Stomach (tissue), 9 donors: Measurements from ENCODE around the gene CDRT4. TPM values are rescaled to one million over a fixed set of nuclear protein-coding genes. Genes with fewer than 3 reads are reported as not detected.
"Not testable (repeated sequence)": the region's sequence is repeated elsewhere in the genome, so short reads cannot be mapped to it uniquely, and the experiment has no call there.

Source experiments
- DNase-seq, 2 donors: peaks; one replicate each; pipeline versions ENCODE4 v3.0.0 to v3.0.0-alpha.2; 2013 to 2019
- H3K27ac ChIP-seq, 5 donors: fragments of 200-600 bp in 4 of 5; sonication (generic) in 4 of 5; one replicate each; pipeline ENCODE4 v1.5.1; 2013 to 2019; ENCODE audit warnings: mild to moderate bottlenecking in 1 of 5, moderate library complexity in 1 of 5
- H3K27me3 ChIP-seq, 3 donors: fragments of 200-600 bp; sonication (generic); one replicate each; pipeline ENCODE4 v1.5.1; 2017 to 2019; ENCODE audit warnings: mixed run types in 1 of 3
- H3K36me3 ChIP-seq, 4 donors: fragments of 200-600 bp; sonication (generic); 1 replicate in 3 of 4; 2 replicates in 1 of 4; pipeline ENCODE4 v1.5.1; 2016 to 2019
- H3K4me1 ChIP-seq, 4 donors: fragments of 200-600 bp; sonication (generic); one replicate each; pipeline ENCODE4 v1.5.1; 2016 to 2019
- H3K4me3 ChIP-seq, 4 donors: fragments of 200-600 bp; sonication (generic) in 3 of 4; one replicate each; pipeline ENCODE4 v1.5.1; 2016 to 2019; ENCODE audit warnings: mild to moderate bottlenecking in 1 of 4
- H3K9me3 ChIP-seq, 4 donors: fragments of 200-600 bp; sonication (generic); one replicate each; pipeline ENCODE4 v1.5.1; 2016 to 2019
- EP300 ChIP-seq: sonication (generic); formaldehyde crosslinking; IDR thresholded peaks from one replicate; pipeline ENCODE4 v1.6.1; 2017; ENCODE audit warnings: antibody characterized with exemption
- POLR2A ChIP-seq, 4 donors: fragments of 450-650 bp; IDR thresholded peaks; one replicate each; pipeline ENCODE4 v1.6.1; 2016; ENCODE audit warnings: antibody characterized with exemption in 4 of 4, control low read depth in 2 of 4, mild to moderate bottlenecking in 1 of 4, moderate library complexity in 1 of 4
- POLR2AphosphoS5 ChIP-seq, 3 donors: sonication (generic); formaldehyde crosslinking; IDR thresholded peaks; one replicate each; pipeline ENCODE4 v1.6.1; 2016; ENCODE audit warnings: antibody characterized with exemption in 3 of 3
- WGBS, 5 donors: extraction: QIAGEN DNeasy Blood & Tissue Kit in 3 of 5; methylation state at CpG; one replicate each; pipeline versions ENCODE4 v1.1.5 to v1.1.7; 2013 to 2018; 5-methylcytosine and 5-hydroxymethylcytosine counted together
- intact Hi-C: fragments of 100-400 bp; cut with DNase I; formaldehyde crosslinking; loops from one replicate; pipeline ENCODE4 v1.15.1; 2023; ENCODE audit warnings: low total_unique reads
- polyA plus RNA-seq, 3 donors: library from polyadenylated mRNA; stranded (reverse); fragments of 200-250 nt; gene quantifications; one replicate each; pipeline ENCODE4 v1.2.3, GENCODE V29; 2013
- total RNA-seq, 5 donors: library from RNA; depleted of rRNA; stranded (reverse); fragments of >200 nt; gene quantifications; one replicate each; pipeline versions ENCODE4 v1.1.0 to v1.2.3, GENCODE V29; 2014 to 2016
- TF ChIP-seq, protein P1 (sequence below), 7 experiments: fragments of 450-650 bp in 4 of 7; fragments of 200-600 bp in 3 of 7; sonication (generic) in 3 of 7; IDR thresholded peaks; one replicate each; pipeline ENCODE4 v1.5.1; 2016 to 2019; ENCODE audit warnings: antibody characterized with exemption in 7 of 7, control low read depth in 2 of 7, mild to moderate bottlenecking in 1 of 7
- donor health status: healthy with polysubstance abuse.
- donor health status: Bipolar disorder and iron deficiency.
- donor health status: healthy.

CDRT4 gene
- total and polyA plus RNA-seq, 8 donors = 1.5 to 12.8 (median 4.7) TPM; not detected in 2

DNA sequence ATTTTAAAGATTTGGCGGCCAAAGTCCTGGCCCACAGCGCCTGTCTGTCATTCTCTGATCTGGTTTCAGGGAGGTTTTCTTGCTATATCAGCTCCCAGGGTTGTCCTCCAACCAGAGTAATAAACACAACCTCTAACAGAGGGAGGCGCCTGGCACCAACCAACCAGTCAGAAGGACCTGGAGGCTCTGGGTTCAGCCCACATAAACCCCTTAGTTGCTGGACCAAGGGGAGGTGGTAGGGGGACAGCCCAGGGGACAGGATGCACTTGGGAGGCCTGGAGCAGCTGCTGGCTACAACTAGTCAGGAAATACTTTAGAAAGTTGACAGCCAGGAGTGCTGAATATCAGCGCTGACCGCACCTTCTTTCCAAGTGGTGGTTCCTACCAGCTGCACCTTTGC lies 41.7 kb upstream of the CDRT4 start:
- H3K4me3 ChIP-seq = no peak overlapping the region
- no peaks in the 10 kb centered on the region for H3K9me3 ChIP-seq
- H3K4me1 ChIP-seq = peaks cover 0 to 24% (median 15%) of the 10 kb centered on the region in 4 donors
- intact Hi-C loops = no loop called here
- H3K27ac ChIP-seq = no peak overlapping the region
- H3K36me3 ChIP-seq = peaks cover 0 to 15% (median 7%) of the 10 kb centered on the region in 4 donors
- no peaks in the 10 kb centered on the region for H3K27me3 ChIP-seq
- WGBS, 5 donors = 90 to 97% (median 91%) methylated on average over 4 to 5 of the region's 5 CpGs
- no peak for DNase-seq
- TF ChIP-seq POLR2AphosphoS5 (IDR thresholded peaks at IDR 0.05) = no peak
- TF ChIP-seq EP300 = no peak
- TF ChIP-seq, protein P1, sequence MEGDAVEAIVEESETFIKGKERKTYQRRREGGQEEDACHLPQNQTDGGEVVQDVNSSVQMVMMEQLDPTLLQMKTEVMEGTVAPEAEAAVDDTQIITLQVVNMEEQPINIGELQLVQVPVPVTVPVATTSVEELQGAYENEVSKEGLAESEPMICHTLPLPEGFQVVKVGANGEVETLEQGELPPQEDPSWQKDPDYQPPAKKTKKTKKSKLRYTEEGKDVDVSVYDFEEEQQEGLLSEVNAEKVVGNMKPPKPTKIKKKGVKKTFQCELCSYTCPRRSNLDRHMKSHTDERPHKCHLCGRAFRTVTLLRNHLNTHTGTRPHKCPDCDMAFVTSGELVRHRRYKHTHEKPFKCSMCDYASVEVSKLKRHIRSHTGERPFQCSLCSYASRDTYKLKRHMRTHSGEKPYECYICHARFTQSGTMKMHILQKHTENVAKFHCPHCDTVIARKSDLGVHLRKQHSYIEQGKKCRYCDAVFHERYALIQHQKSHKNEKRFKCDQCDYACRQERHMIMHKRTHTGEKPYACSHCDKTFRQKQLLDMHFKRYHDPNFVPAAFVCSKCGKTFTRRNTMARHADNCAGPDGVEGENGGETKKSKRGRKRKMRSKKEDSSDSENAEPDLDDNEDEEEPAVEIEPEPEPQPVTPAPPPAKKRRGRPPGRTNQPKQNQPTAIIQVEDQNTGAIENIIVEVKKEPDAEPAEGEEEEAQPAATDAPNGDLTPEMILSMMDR (IDR thresholded peaks at IDR 0.05) = no peak
- no peak for TF ChIP-seq POLR2A (IDR thresholded peaks at IDR 0.05)

DNA sequence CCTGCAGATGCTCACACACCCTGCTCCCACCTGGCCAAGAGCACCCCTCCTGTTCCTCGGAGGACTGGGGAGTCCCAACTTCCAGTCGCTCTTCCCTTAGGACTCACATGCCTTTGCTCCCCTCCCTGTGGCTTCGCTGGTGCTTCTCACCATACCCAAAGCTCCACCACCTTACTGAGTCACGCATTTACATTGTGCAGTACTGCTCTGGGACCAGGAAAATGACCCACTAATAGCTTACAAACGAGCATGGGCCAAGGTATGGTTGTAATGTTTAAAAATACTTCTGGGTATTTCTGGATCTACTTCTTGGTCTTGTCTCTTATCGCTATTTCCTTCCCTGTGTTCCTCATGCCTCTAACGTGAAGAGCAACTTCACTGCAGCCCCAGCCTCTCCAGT lies 41.0 kb upstream of the CDRT4 start:
- H3K27ac ChIP-seq = no peak overlapping the region
- peaks cover 0 to 11% (median 7%) of the 10 kb centered on the region in 4 donors for H3K36me3 ChIP-seq
- no peaks in the 10 kb centered on the region for H3K9me3 ChIP-seq
- no peak for DNase-seq
- no peaks in the 10 kb centered on the region for H3K27me3 ChIP-seq
- 65 to 84% (median 71%) methylated on average over 7 of the region's 7 CpGs for WGBS, 5 donors
- intact Hi-C loops = no loop called here
- H3K4me3 ChIP-seq = no peak overlapping the region
- peaks cover 0 to 18% (median 10%) of the 10 kb centered on the region in 4 donors for H3K4me1 ChIP-seq
- TF ChIP-seq, protein P1 (IDR thresholded peaks at IDR 0.05) = no peak
- no peak for TF ChIP-seq EP300
- TF ChIP-seq POLR2AphosphoS5 (IDR thresholded peaks at IDR 0.05) = no peak
- TF ChIP-seq POLR2A (IDR thresholded peaks at IDR 0.05) = no peak

DNA sequence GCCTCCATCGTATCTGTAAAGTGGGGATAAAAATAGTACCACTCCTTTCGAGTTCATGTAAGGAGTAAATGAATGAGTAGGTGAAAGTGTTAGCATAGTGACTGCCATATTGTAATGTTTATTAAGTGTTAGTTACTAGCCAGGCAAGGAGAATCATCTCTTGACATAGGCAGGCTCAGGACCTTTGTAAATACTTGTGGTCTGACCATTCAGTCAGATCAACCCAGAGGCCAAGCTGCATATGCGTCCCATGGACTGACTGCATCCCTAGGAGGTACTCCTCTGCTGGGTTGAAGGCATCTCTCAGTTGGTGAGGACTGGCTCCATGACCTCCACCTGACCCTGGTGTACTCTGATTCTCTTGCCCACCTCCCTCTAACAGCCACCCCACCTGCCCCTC lies 40.5 kb upstream of the CDRT4 start:
- intact Hi-C loops = no loop called here
- WGBS, 5 donors = 89 to 97% (median 91%) methylated on average over 3 of the region's 3 CpGs
- Histone ChIP-seq H3K27ac (no peak overlapping the region), H3K9me3 (no peaks in the 10 kb centered on the region), H3K4me1 (peaks cover 0 to 19% (median 6%) of the 10 kb centered on the region in 4 donors), H3K4me3 (no peak overlapping the region), H3K36me3 (peaks cover 0 to 10% (median 7%) of the 10 kb centered on the region in 4 donors), H3K27me3 (no peaks in the 10 kb centered on the region)
- no peak for DNase-seq
- TF ChIP-seq, protein P1 (IDR thresholded peaks at IDR 0.05) = no peak
- TF ChIP-seq POLR2AphosphoS5 (IDR thresholded peaks at IDR 0.05) = no peak
- TF ChIP-seq EP300 = no peak
- no peak for TF ChIP-seq POLR2A (IDR thresholded peaks at IDR 0.05)

DNA sequence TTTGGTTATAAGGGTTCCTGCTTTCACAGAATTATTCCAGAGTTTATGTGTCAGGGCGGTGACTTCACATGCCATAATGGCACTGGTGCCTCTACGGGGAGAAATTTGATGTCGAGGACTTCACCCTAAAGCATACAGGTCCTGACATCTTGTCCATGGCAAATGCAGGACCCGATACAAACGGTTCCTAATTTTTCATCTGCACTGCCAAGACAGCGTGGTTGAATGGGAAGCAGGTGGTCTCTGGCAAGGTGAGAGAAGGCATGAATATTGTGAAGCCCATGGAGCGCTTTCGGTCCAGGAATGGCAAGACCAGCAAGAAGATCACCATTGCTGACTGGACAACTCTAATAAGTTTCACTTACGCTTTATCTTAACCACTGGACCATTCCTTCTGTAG lies 39.6 kb upstream of the CDRT4 start:
- TF ChIP-seq POLR2A (IDR thresholded peaks at IDR 0.05) (no peak), EP300 (no peak), POLR2AphosphoS5 (IDR thresholded peaks at IDR 0.05) (no peak)
- Histone ChIP-seq H3K9me3 (no peaks in the 10 kb centered on the region), H3K27me3 (no peaks in the 10 kb centered on the region), H3K4me1 (peaks cover 0 to 28% (median 0%) of the 10 kb centered on the region in 4 donors), H3K27ac (no peak overlapping the region), H3K36me3 (peaks cover 0 to 10% (median 6%) of the 10 kb centered on the region in 4 donors), H3K4me3 (no peak overlapping the region)
- no peak for DNase-seq
- WGBS, 5 donors = 95 to 99% (median 97%) methylated on average over 9 of the region's 9 CpGs
- intact Hi-C loops = no loop called here

DNA sequence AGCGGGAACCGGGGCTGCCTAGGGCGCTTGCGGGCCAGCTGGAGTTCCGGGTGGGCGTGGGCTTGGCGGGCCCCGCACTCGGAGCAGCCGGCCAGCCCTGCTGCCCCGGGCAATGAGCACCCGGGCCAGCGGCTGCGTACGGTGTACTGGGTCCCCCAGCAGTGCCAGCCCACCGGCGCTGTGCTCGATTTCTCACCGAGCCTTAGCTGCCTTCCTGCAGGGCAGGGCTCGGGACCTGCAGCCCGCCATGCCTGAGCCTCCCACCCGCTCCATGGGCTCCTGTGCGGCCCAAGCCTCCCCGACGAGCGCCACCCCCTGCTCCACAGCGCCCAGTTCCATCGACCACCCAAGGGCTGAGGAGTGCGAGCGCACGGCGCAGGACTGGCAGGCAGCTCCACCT lies 38.3 kb upstream of the CDRT4 start:
- H3K36me3 ChIP-seq, H3K4me3 ChIP-seq, H3K27me3 ChIP-seq, H3K9me3 ChIP-seq, H3K27ac ChIP-seq, DNase-seq, intact Hi-C loops: not testable (repeated sequence)
- H3K4me1 ChIP-seq = peaks cover 0 to 27% (median 0%) of the 10 kb centered on the region in 4 donors
- 97 to 99% (median 97%) methylated on average over 6 to 32 of the region's 32 CpGs for WGBS, 5 donors
